ENCODE measurements around the gene NACC2.

Gene NACC2

DNA sequence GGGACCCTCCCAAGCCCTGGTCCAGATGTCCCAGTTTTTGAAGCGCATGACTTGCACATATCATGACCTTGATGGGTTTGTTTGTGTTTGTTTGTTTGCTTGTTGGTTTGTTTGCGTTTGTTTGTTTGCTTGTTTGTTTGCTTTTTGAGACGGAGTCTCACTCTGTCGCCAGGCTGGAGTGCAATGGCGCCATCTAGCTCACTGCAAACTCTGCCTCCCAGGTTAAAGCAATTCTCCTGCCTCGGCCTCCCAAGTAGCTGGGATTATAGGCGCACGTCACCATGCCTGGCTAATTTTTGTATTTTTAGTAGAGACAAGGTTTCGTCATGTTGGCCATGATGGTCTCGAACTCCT lies 120.9 kb downstream of the NACC2 start:
- peaks cover 6 to 15% of the 10 kb centered on the region in 2 donors for H3K4me1 ChIP-seq (ENCODE audit: control insufficient read depth in 2 of 2, insufficient read depth in 1 of 2, low read depth in 1 of 2, low read length in 2 of 2)
- H4K8ac ChIP-seq (ENCODE audit: low read depth, low read length) = no peak overlapping the region
- no peak overlapping the region for H2BK12ac ChIP-seq (ENCODE audit: low read length)
- H3K36me3 ChIP-seq (replicated peaks in 1 of 2; ENCODE audit: control insufficient read depth in 2 of 2, insufficient read depth in 2 of 2, low read length in 2 of 2) = no peaks in the 10 kb centered on the region
- no peak overlapping the region for H3K4me3 ChIP-seq (ENCODE audit: low read length in 2 of 2)
- DNase-seq (ENCODE audit: low spot score) = no peak
- H2AFZ ChIP-seq (ENCODE audit: low read length) = no peak overlapping the region
- no peak overlapping the region for H3K27ac ChIP-seq (replicated peaks; ENCODE audit: low read length)
- no peak overlapping the region for H2BK5ac ChIP-seq (ENCODE audit: low read length)
- H3K4me2 ChIP-seq (ENCODE audit: insufficient read depth, low read length, poor library complexity, severe bottlenecking) = no peak overlapping the region
- no peak overlapping the region for H3K18ac ChIP-seq (ENCODE audit: low read length)
- H3K79me1 ChIP-seq (ENCODE audit: low read depth, low read length) = peaks cover 5% of the 10 kb centered on the region
- peak overlapping the region; percentile 38 for H3K14ac ChIP-seq (ENCODE audit: low read length)
- H4K91ac ChIP-seq (ENCODE audit: low read depth, low read length, poor library complexity) = no peak overlapping the region
- H2AK5ac ChIP-seq (ENCODE audit: low read depth, low read length) = no peak overlapping the region
- H3K4ac ChIP-seq (ENCODE audit: low read length) = no peak overlapping the region
- H3K23ac ChIP-seq (ENCODE audit: low read depth, low read length, poor library complexity) = no peak overlapping the region
- no peaks in the 10 kb centered on the region for H3K9me3 ChIP-seq (replicated peaks in 1 of 2; ENCODE audit: control insufficient read depth in 2 of 2, insufficient read depth in 1 of 2, low read depth in 1 of 2, low read length in 2 of 2)
- WGBS, 2 donors (ENCODE audit: extremely low coverage in 2 of 2, insufficient read length in 2 of 2, insufficient replicate concordance in 1 of 2) = no CpG with 5 or more reads among the region's 10 CpGs
- peaks cover 0 to 21% (median 0%) of the 10 kb centered on the region in 3 experiments for H3K27me3 ChIP-seq (ENCODE audit: control insufficient read depth in 3 of 3, insufficient read depth in 3 of 3, low read depth in 1 of 3, low read length in 3 of 3)
- H2BK120ac ChIP-seq (ENCODE audit: low read depth, low read length) = no peak overlapping the region
- no peak overlapping the region for H3K9ac ChIP-seq (ENCODE audit: low read depth, low read length, poor library complexity)
- H2BK15ac ChIP-seq (ENCODE audit: low read length) = no peak overlapping the region

- no peak overlapping the region for H3K18ac ChIP-seq (ENCODE audit: low read length)
- H2BK15ac ChIP-seq (ENCODE audit: low read length) = no peak overlapping the region
- peaks cover 0 to 21% (median 0%) of the 10 kb centered on the region in 3 experiments for H3K27me3 ChIP-seq (ENCODE audit: control insufficient read depth in 3 of 3, insufficient read depth in 3 of 3, low read depth in 1 of 3, low read length in 3 of 3)
- H2BK5ac ChIP-seq (ENCODE audit: low read length) = no peak overlapping the region
- no peak overlapping the region for H2AFZ ChIP-seq (ENCODE audit: low read length)
- H3K4me2 ChIP-seq (ENCODE audit: insufficient read depth, low read length, poor library complexity, severe bottlenecking) = no peak overlapping the region
- H2BK120ac ChIP-seq (ENCODE audit: low read depth, low read length) = no peak overlapping the region
- no peak overlapping the region for H2BK12ac ChIP-seq (ENCODE audit: low read length)
- H3K4me3 ChIP-seq (ENCODE audit: low read length in 2 of 2) = peak overlapping the region in 1 of 2 donors; percentile 68
- peaks cover 2% of the 10 kb centered on the region for H3K79me1 ChIP-seq (ENCODE audit: low read depth, low read length)
- no peak for DNase-seq (ENCODE audit: low spot score)
- no peak overlapping the region for H3K9ac ChIP-seq (ENCODE audit: low read depth, low read length, poor library complexity)
- H3K27ac ChIP-seq (replicated peaks; ENCODE audit: low read length) = no peak overlapping the region
- no peaks in the 10 kb centered on the region for H3K36me3 ChIP-seq (replicated peaks in 1 of 2; ENCODE audit: control insufficient read depth in 2 of 2, insufficient read depth in 2 of 2, low read length in 2 of 2)
- H3K14ac ChIP-seq (ENCODE audit: low read length) = no peak overlapping the region
- no peak overlapping the region for H2AK5ac ChIP-seq (ENCODE audit: low read depth, low read length)
- no peak overlapping the region for H4K8ac ChIP-seq (ENCODE audit: low read depth, low read length)
- no peaks in the 10 kb centered on the region for H3K9me3 ChIP-seq (replicated peaks in 1 of 2; ENCODE audit: control insufficient read depth in 2 of 2, insufficient read depth in 1 of 2, low read depth in 1 of 2, low read length in 2 of 2)
- no peak overlapping the region for H4K91ac ChIP-seq (ENCODE audit: low read depth, low read length, poor library complexity)
- WGBS, 2 donors (ENCODE audit: extremely low coverage in 2 of 2, insufficient read length in 2 of 2, insufficient replicate concordance in 1 of 2) = no CpG with 5 or more reads among the region's 23 CpGs
- peaks cover 6 to 15% of the 10 kb centered on the region in 2 donors for H3K4me1 ChIP-seq (ENCODE audit: control insufficient read depth in 2 of 2, insufficient read depth in 1 of 2, low read depth in 1 of 2, low read length in 2 of 2)
- no peak overlapping the region for H3K23ac ChIP-seq (ENCODE audit: low read depth, low read length, poor library complexity)
- H3K4ac ChIP-seq (ENCODE audit: low read length) = no peak overlapping the region
Observed at GRCh38 chr9:135973277-135974219, 121.5 kb downstream of the NACC2 start.

DNA sequence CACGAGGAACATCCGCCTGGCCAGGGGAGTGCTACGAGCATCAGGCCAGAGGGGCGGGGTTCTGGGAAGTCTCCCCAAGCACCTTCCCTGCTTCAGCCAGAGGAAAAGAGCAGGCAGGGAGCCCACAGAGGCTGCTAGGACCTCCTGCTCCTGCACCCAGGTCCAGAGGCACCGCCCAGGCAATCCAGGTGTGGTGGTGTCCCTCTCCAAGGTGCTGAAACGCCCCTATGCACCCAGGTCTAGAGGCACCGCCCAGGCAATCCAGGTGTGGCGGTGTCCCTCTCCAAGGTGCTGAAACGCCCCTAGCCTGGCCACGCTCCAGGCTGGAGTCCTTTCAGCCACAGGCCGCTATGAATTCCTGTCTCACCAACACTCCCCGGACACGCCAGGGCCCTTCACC lies 123.2 kb downstream of the NACC2 start:
- WGBS, 2 donors (ENCODE audit: extremely low coverage in 2 of 2, insufficient read length in 2 of 2, insufficient replicate concordance in 1 of 2) = no CpG with 5 or more reads among the region's 13 CpGs

DNA sequence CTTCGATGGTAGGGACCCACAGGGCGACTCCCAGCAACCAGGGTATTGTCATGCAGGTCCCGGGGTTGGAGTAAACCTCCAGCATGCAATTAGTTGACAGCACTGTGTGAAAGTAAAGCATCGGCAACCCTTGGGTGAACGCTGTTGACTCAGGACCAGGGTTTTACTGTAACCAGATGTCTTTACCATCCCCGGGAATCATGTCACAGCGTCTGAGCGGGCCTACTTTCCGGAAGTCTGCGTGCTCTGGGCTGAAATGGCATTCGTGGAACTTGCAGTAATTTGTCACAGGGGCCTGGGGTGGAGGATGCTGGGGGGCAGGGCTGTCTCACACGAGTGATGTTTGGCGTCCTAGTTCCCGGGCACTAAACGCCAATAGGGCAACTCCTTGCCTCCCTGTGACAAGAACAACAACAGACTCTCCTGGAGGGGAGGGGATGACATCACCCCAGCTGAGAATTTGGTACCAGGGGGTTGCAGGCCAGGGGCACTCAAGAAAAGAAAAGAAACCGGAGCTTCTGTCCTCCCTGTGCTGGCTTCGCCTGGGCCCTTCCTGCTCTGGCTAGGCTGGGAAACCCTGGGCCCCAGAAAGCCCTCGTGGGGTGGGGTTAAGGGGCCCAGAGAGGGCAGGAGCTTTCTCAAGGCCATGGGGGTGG lies 123.8 kb downstream of the NACC2 start:
- Histone ChIP-seq H3K9me3 (replicated peaks in 1 of 2; ENCODE audit: control insufficient read depth in 2 of 2, insufficient read depth in 1 of 2, low read depth in 1 of 2, low read length in 2 of 2) (peaks cover 0 to 3% of the 10 kb centered on the region in 2 donors), H3K4ac (ENCODE audit: low read length) (no peak overlapping the region), H2AK5ac (ENCODE audit: low read depth, low read length) (no peak overlapping the region), H3K27me3 (ENCODE audit: control insufficient read depth in 3 of 3, insufficient read depth in 3 of 3, low read depth in 1 of 3, low read length in 3 of 3) (peaks cover 0 to 15% (median 3%) of the 10 kb centered on the region in 3 experiments), H2AFZ (ENCODE audit: low read length) (no peak overlapping the region), H3K9ac (ENCODE audit: low read depth, low read length, poor library complexity) (no peak overlapping the region), H3K18ac (ENCODE audit: low read length) (no peak overlapping the region), H4K8ac (ENCODE audit: low read depth, low read length) (no peak overlapping the region), H3K36me3 (replicated peaks in 1 of 2; ENCODE audit: control insufficient read depth in 2 of 2, insufficient read depth in 2 of 2, low read length in 2 of 2) (peaks cover 0 to 3% of the 10 kb centered on the region in 2 donors), H2BK120ac (ENCODE audit: low read depth, low read length) (no peak overlapping the region), H3K4me1 (ENCODE audit: control insufficient read depth in 2 of 2, insufficient read depth in 1 of 2, low read depth in 1 of 2, low read length in 2 of 2) (peaks cover 3 to 11% of the 10 kb centered on the region in 2 donors), H2BK15ac (ENCODE audit: low read length) (no peak overlapping the region), H3K14ac (ENCODE audit: low read length) (no peak overlapping the region), H3K4me3 (ENCODE audit: low read length in 2 of 2) (no peak overlapping the region), H2BK5ac (ENCODE audit: low read length) (no peak overlapping the region), H3K27ac (replicated peaks; ENCODE audit: low read length) (no peak overlapping the region), H4K91ac (ENCODE audit: low read depth, low read length, poor library complexity) (no peak overlapping the region), H3K4me2 (ENCODE audit: insufficient read depth, low read length, poor library complexity, severe bottlenecking) (no peak overlapping the region), H3K23ac (ENCODE audit: low read depth, low read length, poor library complexity) (no peak overlapping the region), H2BK12ac (ENCODE audit: low read length) (no peak overlapping the region), H3K79me1 (ENCODE audit: low read depth, low read length) (peaks cover 5% of the 10 kb centered on the region)
- DNase-seq (ENCODE audit: low spot score) = no peak
- no CpG with 5 or more reads among the region's 18 CpGs for WGBS, 2 donors (ENCODE audit: extremely low coverage in 2 of 2, insufficient read length in 2 of 2, insufficient replicate concordance in 1 of 2)

More for the DNA sequence above, 123.2 kb downstream of the NACC2 start:
- H3K4ac ChIP-seq (ENCODE audit: low read length) = no peak overlapping the region
- no peak overlapping the region for H4K91ac ChIP-seq (ENCODE audit: low read depth, low read length, poor library complexity)
- H3K27ac ChIP-seq (replicated peaks; ENCODE audit: low read length) = no peak overlapping the region
- no peak overlapping the region for H2BK120ac ChIP-seq (ENCODE audit: low read depth, low read length)
- H3K9me3 ChIP-seq (replicated peaks in 1 of 2; ENCODE audit: control insufficient read depth in 2 of 2, insufficient read depth in 1 of 2, low read depth in 1 of 2, low read length in 2 of 2) = peaks cover 0 to 3% of the 10 kb centered on the region in 2 donors
- H2AK5ac ChIP-seq (ENCODE audit: low read depth, low read length) = no peak overlapping the region
- no peak overlapping the region for H2BK15ac ChIP-seq (ENCODE audit: low read length)
- H4K8ac ChIP-seq (ENCODE audit: low read depth, low read length) = no peak overlapping the region
- H3K79me1 ChIP-seq (ENCODE audit: low read depth, low read length) = peaks cover 5% of the 10 kb centered on the region
- H2BK5ac ChIP-seq (ENCODE audit: low read length) = no peak overlapping the region
- no peak overlapping the region for H2BK12ac ChIP-seq (ENCODE audit: low read length)
- H3K4me3 ChIP-seq (ENCODE audit: low read length in 2 of 2) = no peak overlapping the region
- H3K27me3 ChIP-seq (ENCODE audit: control insufficient read depth in 3 of 3, insufficient read depth in 3 of 3, low read depth in 1 of 3, low read length in 3 of 3) = peaks cover 0 to 20% (median 3%) of the 10 kb centered on the region in 3 experiments
- H3K14ac ChIP-seq (ENCODE audit: low read length) = no peak overlapping the region
- peak; percentile 82 for DNase-seq (ENCODE audit: low spot score)
- peaks cover 0 to 3% of the 10 kb centered on the region in 2 donors for H3K36me3 ChIP-seq (replicated peaks in 1 of 2; ENCODE audit: control insufficient read depth in 2 of 2, insufficient read depth in 2 of 2, low read length in 2 of 2)
- H2AFZ ChIP-seq (ENCODE audit: low read length) = no peak overlapping the region
- no peak overlapping the region for H3K4me2 ChIP-seq (ENCODE audit: insufficient read depth, low read length, poor library complexity, severe bottlenecking)
- H3K23ac ChIP-seq (ENCODE audit: low read depth, low read length, poor library complexity) = no peak overlapping the region
- no peak overlapping the region for H3K9ac ChIP-seq (ENCODE audit: low read depth, low read length, poor library complexity)
- H3K4me1 ChIP-seq (ENCODE audit: control insufficient read depth in 2 of 2, insufficient read depth in 1 of 2, low read depth in 1 of 2, low read length in 2 of 2) = peaks cover 7 to 16% of the 10 kb centered on the region in 2 donors
- H3K18ac ChIP-seq (ENCODE audit: low read length) = no peak overlapping the region

Data from neuronal stem cell (in vitro differentiated cells).